GM23338 (cell line): ENCODE results near the gene ATP10D. TPM values are rescaled to one million over a fixed set of nuclear protein-coding genes. Genes with fewer than 3 reads are reported as not detected.

Experiments used
- ATAC-seq: fragments of 200-7000 bp; cut with Tn5 transposase; 3 replicates; pipeline ENCODE4 v1.9.1; 2020
- DNase-seq: peaks from one replicate; pipeline ENCODE4 v3.0.0-alpha.2; 2015; ENCODE audit warnings: low spot score
- H2AFZ ChIP-seq: fragments of 200-600 bp; sonication (generic); 2 replicates; pipeline ENCODE4 v1.8.0; 2016; ENCODE audit warnings: antibody characterized with exemption, mild to moderate bottlenecking, moderate library complexity
- H3F3A ChIP-seq: fragments of 200-600 bp; sonication (generic); replicated peaks from 2 replicates; pipeline ENCODE4 v1.8.0; 2017; ENCODE audit warnings: antibody characterized with exemption, mixed run types, low read depth
- H3K27ac ChIP-seq: fragments of 200-600 bp; sonication (generic); 2 replicates; pipeline ENCODE4 v1.6.1; 2016; ENCODE audit warnings: low read depth
- H3K27me3 ChIP-seq: fragments of 200-600 bp; sonication (generic); 2 replicates; pipeline ENCODE4 v1.8.0; 2016; ENCODE audit warnings: mild to moderate bottlenecking, mixed run types, moderate library complexity; ENCODE audit not compliant: insufficient read depth
- H3K36me3 ChIP-seq: fragments of 200-600 bp; sonication (generic); 2 replicates; pipeline ENCODE4 v1.8.0; 2016; ENCODE audit warnings: mild to moderate bottlenecking; ENCODE audit not compliant: insufficient read depth
- H3K4me1 ChIP-seq: fragments of 200-600 bp; sonication (generic); 2 replicates; pipeline ENCODE4 v1.8.0; 2016; ENCODE audit warnings: mild to moderate bottlenecking, moderate library complexity; ENCODE audit not compliant: insufficient read depth
- H3K4me2 ChIP-seq: fragments of 200-600 bp; sonication (generic); 2 replicates; pipeline ENCODE4 v1.7.1; 2017; ENCODE audit warnings: mixed run types
- H3K4me3 ChIP-seq: fragments of 200-600 bp; sonication (generic); 2 replicates; pipeline ENCODE4 v1.6.1; 2016; ENCODE audit warnings: mixed run types
- H3K79me2 ChIP-seq: fragments of 200-600 bp; sonication (generic); replicated peaks from 2 replicates; pipeline ENCODE4 v1.8.0; 2017; ENCODE audit warnings: mild to moderate bottlenecking; ENCODE audit not compliant: insufficient read depth
- H3K9me2 ChIP-seq: fragments of 200-600 bp; sonication (generic); 2 replicates; pipeline ENCODE4 v1.8.0; 2017; ENCODE audit not compliant: insufficient read depth
- H4K20me1 ChIP-seq: fragments of 200-600 bp; sonication (generic); replicated peaks from 2 replicates; pipeline ENCODE4 v1.8.0; 2017; ENCODE audit warnings: mild to moderate bottlenecking; ENCODE audit not compliant: insufficient read depth
- H3K27ac Mint-ChIP-seq: 2 replicates; pipeline ENCODE4 v1.8.0; 2020; ENCODE audit warnings: inconsistent platforms, mild to moderate bottlenecking, moderate library complexity, mixed read lengths
- H3K27me3 Mint-ChIP-seq: 3 replicates; pipeline ENCODE4 v1.8.0; 2022; ENCODE audit warnings: low read depth, mild to moderate bottlenecking, moderate library complexity, mixed read lengths, inconsistent platforms; ENCODE audit not compliant: insufficient read depth, poor library complexity
- H3K36me3 Mint-ChIP-seq: 3 replicates; pipeline ENCODE4 v1.8.0; 2021; ENCODE audit warnings: low read depth, mild to moderate bottlenecking, inconsistent platforms, moderate library complexity, mixed read lengths
- H3K4me1 Mint-ChIP-seq: 3 replicates; pipeline ENCODE4 v1.8.0; 2020; ENCODE audit warnings: mild to moderate bottlenecking, inconsistent platforms, mixed read lengths
- H3K4me3 Mint-ChIP-seq: 3 replicates; pipeline ENCODE4 v1.8.0; 2021; ENCODE audit warnings: moderate library complexity, mild to moderate bottlenecking, inconsistent platforms, mixed read lengths
- H3K9me3 Mint-ChIP-seq: 3 replicates; pipeline ENCODE4 v1.8.0; 2020; ENCODE audit warnings: moderate library complexity, mild to moderate bottlenecking, inconsistent platforms, mixed read lengths
- EZH2 ChIP-seq: fragments of 200-600 bp; sonication (generic); IDR thresholded peaks from one replicate; pipeline ENCODE4 v1.8.0; 2017; ENCODE audit warnings: antibody characterized with exemption, mild to moderate bottlenecking, low read depth; ENCODE audit not compliant: unreplicated experiment
- EZH2phosphoT487 ChIP-seq: fragments of 200-600 bp; sonication (generic); IDR thresholded peaks from one replicate; pipeline ENCODE4 v1.8.1; 2018; ENCODE audit warnings: antibody characterized with exemption; ENCODE audit not compliant: unreplicated experiment
- NANOG ChIP-seq: IDR thresholded peaks from 2 replicates; pipeline ENCODE4 v1.6.1; 2016; ENCODE audit warnings: antibody characterized with exemption, borderline replicate concordance
- POLR2AphosphoS5 ChIP-seq: IDR thresholded peaks from 2 replicates; pipeline ENCODE4 v1.6.1; 2016; ENCODE audit warnings: antibody characterized with exemption, low read depth
- ZNF331 ChIP-seq: fragments of 250-450 bp; sonication (Bioruptor Pico); IDR thresholded peaks from 2 replicates; pipeline ENCODE4 v1.5.0; 2020; ENCODE audit warnings: low read depth, mild to moderate bottlenecking, moderate library complexity
- polyA plus RNA-seq: library from polyadenylated mRNA; unstranded; fragments of >200 nt; fragmentation: Nextera tagmentation; extraction: Ambion mirVana; gene quantifications from 2 replicates; pipeline ENCODE4 v1.2.1, GENCODE V29; 2016
- total RNA-seq: library from RNA; depleted of rRNA; stranded (reverse); fragments of >200 nt; shearing (Covaris generic); gene quantifications from 2 replicates; pipeline ENCODE4 v1.2.3, GENCODE V29; 2014
- TF ChIP-seq, protein P1 (sequence below): IDR thresholded peaks from one replicate; pipeline ENCODE4 v1.6.1; 2018; ENCODE audit warnings: antibody characterized with exemption; ENCODE audit not compliant: unreplicated experiment
- TF ChIP-seq, protein P2 (sequence below): IDR thresholded peaks from 2 replicates; pipeline ENCODE4 v1.6.1; 2016; ENCODE audit warnings: antibody characterized with exemption

ATP10D gene
- total and polyA plus RNA-seq, 2 experiments from 2014 or later: 4.5 to 4.7 TPM

- TF ChIP-seq, protein P1, sequence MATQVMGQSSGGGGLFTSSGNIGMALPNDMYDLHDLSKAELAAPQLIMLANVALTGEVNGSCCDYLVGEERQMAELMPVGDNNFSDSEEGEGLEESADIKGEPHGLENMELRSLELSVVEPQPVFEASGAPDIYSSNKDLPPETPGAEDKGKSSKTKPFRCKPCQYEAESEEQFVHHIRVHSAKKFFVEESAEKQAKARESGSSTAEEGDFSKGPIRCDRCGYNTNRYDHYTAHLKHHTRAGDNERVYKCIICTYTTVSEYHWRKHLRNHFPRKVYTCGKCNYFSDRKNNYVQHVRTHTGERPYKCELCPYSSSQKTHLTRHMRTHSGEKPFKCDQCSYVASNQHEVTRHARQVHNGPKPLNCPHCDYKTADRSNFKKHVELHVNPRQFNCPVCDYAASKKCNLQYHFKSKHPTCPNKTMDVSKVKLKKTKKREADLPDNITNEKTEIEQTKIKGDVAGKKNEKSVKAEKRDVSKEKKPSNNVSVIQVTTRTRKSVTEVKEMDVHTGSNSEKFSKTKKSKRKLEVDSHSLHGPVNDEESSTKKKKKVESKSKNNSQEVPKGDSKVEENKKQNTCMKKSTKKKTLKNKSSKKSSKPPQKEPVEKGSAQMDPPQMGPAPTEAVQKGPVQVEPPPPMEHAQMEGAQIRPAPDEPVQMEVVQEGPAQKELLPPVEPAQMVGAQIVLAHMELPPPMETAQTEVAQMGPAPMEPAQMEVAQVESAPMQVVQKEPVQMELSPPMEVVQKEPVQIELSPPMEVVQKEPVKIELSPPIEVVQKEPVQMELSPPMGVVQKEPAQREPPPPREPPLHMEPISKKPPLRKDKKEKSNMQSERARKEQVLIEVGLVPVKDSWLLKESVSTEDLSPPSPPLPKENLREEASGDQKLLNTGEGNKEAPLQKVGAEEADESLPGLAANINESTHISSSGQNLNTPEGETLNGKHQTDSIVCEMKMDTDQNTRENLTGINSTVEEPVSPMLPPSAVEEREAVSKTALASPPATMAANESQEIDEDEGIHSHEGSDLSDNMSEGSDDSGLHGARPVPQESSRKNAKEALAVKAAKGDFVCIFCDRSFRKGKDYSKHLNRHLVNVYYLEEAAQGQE: no peak
- TF ChIP-seq POLR2AphosphoS5 (no peak), ZNF331 (CRISPR knock-in tag) (no peak)
These were observed 47.6 kb downstream of the ATP10D start (continued) for GRCh38 chr4:47532658-47533057.

GRCh38 chr4:47533689-47534347 lies 48.7 kb downstream of the ATP10D start:
- TF ChIP-seq EZH2 (no peak), NANOG (no peak), EZH2phosphoT487 (no peak), POLR2AphosphoS5 (no peak)
- TF ChIP-seq, protein P1: no peak
- TF ChIP-seq, protein P2, sequence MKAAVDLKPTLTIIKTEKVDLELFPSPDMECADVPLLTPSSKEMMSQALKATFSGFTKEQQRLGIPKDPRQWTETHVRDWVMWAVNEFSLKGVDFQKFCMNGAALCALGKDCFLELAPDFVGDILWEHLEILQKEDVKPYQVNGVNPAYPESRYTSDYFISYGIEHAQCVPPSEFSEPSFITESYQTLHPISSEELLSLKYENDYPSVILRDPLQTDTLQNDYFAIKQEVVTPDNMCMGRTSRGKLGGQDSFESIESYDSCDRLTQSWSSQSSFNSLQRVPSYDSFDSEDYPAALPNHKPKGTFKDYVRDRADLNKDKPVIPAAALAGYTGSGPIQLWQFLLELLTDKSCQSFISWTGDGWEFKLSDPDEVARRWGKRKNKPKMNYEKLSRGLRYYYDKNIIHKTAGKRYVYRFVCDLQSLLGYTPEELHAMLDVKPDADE: no peak
- H3K27ac ChIP-seq: no peak overlapping the region
- H3F3A ChIP-seq: no peaks in the 10 kb centered on the region
- Mint-ChIP-seq H3K36me3 (no peaks in the 10 kb centered on the region; the same call in 2 of the 3 replicates), H3K9me3 (peaks cover 9% of the 10 kb centered on the region; the same call in 2 of the 3 replicates), H3K4me3 (no peak overlapping the region), H3K27me3 (no peaks in the 10 kb centered on the region), H3K27ac (no peak overlapping the region), H3K4me1 (peaks cover 12% of the 10 kb centered on the region)
- H3K4me1 ChIP-seq: peaks cover 4% of the 10 kb centered on the region; the same call in 1 of the 2 replicates
- H3K79me2 ChIP-seq: no peaks in the 10 kb centered on the region
- no peak overlapping the region for H3K4me3 ChIP-seq
- DNase-seq (no peak), ATAC-seq (no peak)
- H3K27me3 ChIP-seq: no peaks in the 10 kb centered on the region
- no peaks in the 10 kb centered on the region for H3K9me2 ChIP-seq
- H4K20me1 ChIP-seq: no peaks in the 10 kb centered on the region
- H3K36me3 ChIP-seq: no peaks in the 10 kb centered on the region
- no peak overlapping the region for H3K4me2 ChIP-seq
- H2AFZ ChIP-seq: no peak overlapping the region
